WTC11 (cell line): Measurements from ENCODE around the gene GABPB1.

Experiments
- CREM ChIP-seq: sonication (generic); formaldehyde crosslinking; IDR thresholded peaks from 2 replicates; pipeline ENCODE4 v1.8.1; 2022; ENCODE audit warnings: mild to moderate bottlenecking, missing genetic modification reagents, moderate library complexity
- ELF4 ChIP-seq: sonication (generic); formaldehyde crosslinking; IDR thresholded peaks from 2 replicates; pipeline ENCODE4 v1.8.1; 2022; ENCODE audit warnings: low read depth, mild to moderate bottlenecking, moderate library complexity, missing genetic modification reagents
- RELA ChIP-seq: sonication (generic); formaldehyde crosslinking; IDR thresholded peaks from 2 replicates; pipeline ENCODE4 v1.8.1; 2022; ENCODE audit warnings: missing genetic modification reagents, mild to moderate bottlenecking, borderline replicate concordance
- SMAD4 ChIP-seq: sonication (generic); formaldehyde crosslinking; IDR thresholded peaks from 2 replicates; pipeline ENCODE4 v1.8.0; 2022; ENCODE audit warnings: mild to moderate bottlenecking, missing genetic modification reagents
- USF2 ChIP-seq: sonication (generic); formaldehyde crosslinking; IDR thresholded peaks from 2 replicates; pipeline ENCODE4 v1.8.1; 2023; ENCODE audit warnings: mild to moderate bottlenecking, missing genetic modification reagents, moderate library complexity
- ZNF121 ChIP-seq: sonication (generic); formaldehyde crosslinking; IDR thresholded peaks from 2 replicates; pipeline ENCODE4 v1.8.0; 2023; ENCODE audit warnings: missing genetic modification reagents
- ZNF512 ChIP-seq: sonication (generic); formaldehyde crosslinking; IDR thresholded peaks from 2 replicates; pipeline ENCODE4 v1.8.1; 2022; ENCODE audit warnings: missing genetic modification reagents, borderline replicate concordance
- TF ChIP-seq, protein P1 (sequence below): sonication (generic); formaldehyde crosslinking; IDR thresholded peaks from 2 replicates; pipeline ENCODE4 v1.8.1; 2022; ENCODE audit warnings: mild to moderate bottlenecking, moderate library complexity, missing genetic modification reagents
- TF ChIP-seq, protein P2 (sequence below): fragments of 200-600 bp; IDR thresholded peaks from 2 replicates; pipeline ENCODE4 v1.8.0; 2022; ENCODE audit warnings: antibody characterized with exemption

GRCh38 chr15:50231761-50232160 is 123.2 kb downstream of the GABPB1 start:
- TF ChIP-seq ELF4 (CRISPR knock-in tag) = no peak
- no peak for TF ChIP-seq ZNF121 (CRISPR knock-in tag)
- TF ChIP-seq, protein P1, sequence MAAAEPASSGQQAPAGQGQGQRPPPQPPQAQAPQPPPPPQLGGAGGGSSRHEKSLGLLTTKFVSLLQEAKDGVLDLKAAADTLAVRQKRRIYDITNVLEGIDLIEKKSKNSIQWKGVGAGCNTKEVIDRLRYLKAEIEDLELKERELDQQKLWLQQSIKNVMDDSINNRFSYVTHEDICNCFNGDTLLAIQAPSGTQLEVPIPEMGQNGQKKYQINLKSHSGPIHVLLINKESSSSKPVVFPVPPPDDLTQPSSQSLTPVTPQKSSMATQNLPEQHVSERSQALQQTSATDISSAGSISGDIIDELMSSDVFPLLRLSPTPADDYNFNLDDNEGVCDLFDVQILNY (CRISPR knock-in tag) = no peak
- no peak for TF ChIP-seq RELA
- no peak for TF ChIP-seq CREM (CRISPR knock-in tag)
- TF ChIP-seq, protein P2, sequence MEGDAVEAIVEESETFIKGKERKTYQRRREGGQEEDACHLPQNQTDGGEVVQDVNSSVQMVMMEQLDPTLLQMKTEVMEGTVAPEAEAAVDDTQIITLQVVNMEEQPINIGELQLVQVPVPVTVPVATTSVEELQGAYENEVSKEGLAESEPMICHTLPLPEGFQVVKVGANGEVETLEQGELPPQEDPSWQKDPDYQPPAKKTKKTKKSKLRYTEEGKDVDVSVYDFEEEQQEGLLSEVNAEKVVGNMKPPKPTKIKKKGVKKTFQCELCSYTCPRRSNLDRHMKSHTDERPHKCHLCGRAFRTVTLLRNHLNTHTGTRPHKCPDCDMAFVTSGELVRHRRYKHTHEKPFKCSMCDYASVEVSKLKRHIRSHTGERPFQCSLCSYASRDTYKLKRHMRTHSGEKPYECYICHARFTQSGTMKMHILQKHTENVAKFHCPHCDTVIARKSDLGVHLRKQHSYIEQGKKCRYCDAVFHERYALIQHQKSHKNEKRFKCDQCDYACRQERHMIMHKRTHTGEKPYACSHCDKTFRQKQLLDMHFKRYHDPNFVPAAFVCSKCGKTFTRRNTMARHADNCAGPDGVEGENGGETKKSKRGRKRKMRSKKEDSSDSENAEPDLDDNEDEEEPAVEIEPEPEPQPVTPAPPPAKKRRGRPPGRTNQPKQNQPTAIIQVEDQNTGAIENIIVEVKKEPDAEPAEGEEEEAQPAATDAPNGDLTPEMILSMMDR = no peak
- no peak for TF ChIP-seq SMAD4 (CRISPR knock-in tag)
- no peak for TF ChIP-seq USF2 (CRISPR knock-in tag)
- TF ChIP-seq ZNF512 (CRISPR knock-in tag) = no peak
